GM21528 (cell line): ENCODE measurements around the gene TRIM8.
A peak's percentile ranks its signal among the peaks of the same experiment; 100 is the strongest.

ENCODE experiments used
- ATAC-seq: cut with Tn5 transposase; IDR thresholded peaks from one replicate; pipeline ENCODE4 v1.9.1; 2021; ENCODE audit warnings: mild to moderate bottlenecking, moderate library complexity; ENCODE audit not compliant: unreplicated experiment, low FRiP score

TRIM8 gene

GRCh38 chr10:102631525-102632393 lies 12.5 kb upstream of the TRIM8 start:
- ATAC-seq, result no peak

GRCh38 chr10:102632394-102633111 lies 11.7 kb upstream of the TRIM8 start:
- no peak for ATAC-seq

DNA sequence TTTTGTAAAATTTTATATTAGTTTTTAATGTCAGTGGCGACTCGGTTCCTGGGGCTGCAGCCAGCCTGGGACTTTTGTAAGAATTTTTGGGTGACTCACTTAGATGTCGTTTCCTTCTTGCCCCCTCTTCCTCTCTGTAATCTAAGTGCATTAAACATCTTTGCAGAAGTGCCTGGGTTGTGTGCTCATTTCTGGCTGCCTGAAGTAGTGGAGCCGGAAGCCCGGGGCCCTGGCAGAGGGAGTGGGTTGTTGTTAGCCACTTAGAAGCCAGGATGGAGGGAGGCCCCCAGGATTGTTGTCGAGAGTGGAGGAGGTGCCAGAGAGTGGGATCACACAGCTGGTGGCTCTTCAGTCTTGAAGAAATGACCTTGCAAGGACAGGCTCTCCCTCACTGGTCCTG lies 11.0 kb upstream of the TRIM8 start:
- ATAC-seq, result no peak

GRCh38 chr10:102633848-102634247 lies 10.4 kb upstream of the TRIM8 start:
- no peak for ATAC-seq

GRCh38 chr10:102634686-102635085 lies 9.6 kb upstream of the TRIM8 start:
- no peak for ATAC-seq

- ATAC-seq, result no peak
Observed at GRCh38 chr10:102635377-102635776, 8.9 kb upstream of the TRIM8 start.

DNA sequence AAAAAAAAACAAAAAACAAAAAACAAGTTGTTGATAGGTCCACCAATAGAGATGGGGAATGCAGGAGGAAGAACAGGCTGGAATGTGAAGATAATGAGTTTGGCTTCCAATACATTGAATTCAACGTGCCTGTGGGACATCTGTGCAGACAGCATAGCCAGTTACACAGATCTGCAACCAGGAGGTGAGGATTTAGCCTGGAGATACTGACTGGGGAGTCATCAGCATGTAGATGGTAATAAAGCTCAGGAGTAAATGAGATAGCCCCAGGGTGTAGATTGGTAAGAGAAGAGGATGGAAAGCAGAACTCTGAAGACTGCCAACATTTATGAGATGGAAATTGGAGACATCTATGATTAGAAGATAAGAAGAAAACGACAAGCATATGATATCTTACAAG lies 4.7 kb upstream of the TRIM8 start:
- ATAC-seq, result no peak

DNA sequence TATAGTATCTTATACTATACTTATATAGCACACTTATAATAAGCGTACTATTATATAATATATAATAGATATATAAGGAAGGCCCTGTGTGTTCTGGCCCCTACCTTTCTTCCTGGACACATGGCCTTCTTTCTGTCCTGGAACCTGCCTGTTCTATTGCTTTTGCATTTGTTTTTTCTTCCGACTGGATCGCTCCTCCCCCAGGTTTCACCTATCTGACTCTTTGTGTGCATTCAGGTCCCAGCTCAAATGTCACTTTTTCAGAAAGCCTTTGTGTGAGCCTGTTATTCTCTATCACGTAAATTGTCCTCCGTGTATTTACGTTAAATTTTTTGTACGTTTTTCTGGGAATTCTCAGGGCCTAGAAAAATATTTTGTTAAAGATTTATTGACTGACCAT lies 2.9 kb upstream of the TRIM8 start:
- no peak for ATAC-seq

- ATAC-seq, result peak; percentile 51
Observed at GRCh38 chr10:102641880-102642735, 2.2 kb upstream of the TRIM8 start.

GRCh38 chr10:102642736-102643335 lies 1.4 kb upstream of the TRIM8 start:
- no peak for ATAC-seq

GRCh38 chr10:102643336-102644065 lies 778 bp upstream of the TRIM8 start:
- no peak for ATAC-seq

- no peak for ATAC-seq
Observed at GRCh38 chr10:102644646-102645387, 538 bp downstream of the TRIM8 start.

- no peak for ATAC-seq
Observed at GRCh38 chr10:102645388-102645740, 1.1 kb downstream of the TRIM8 start.

DNA sequence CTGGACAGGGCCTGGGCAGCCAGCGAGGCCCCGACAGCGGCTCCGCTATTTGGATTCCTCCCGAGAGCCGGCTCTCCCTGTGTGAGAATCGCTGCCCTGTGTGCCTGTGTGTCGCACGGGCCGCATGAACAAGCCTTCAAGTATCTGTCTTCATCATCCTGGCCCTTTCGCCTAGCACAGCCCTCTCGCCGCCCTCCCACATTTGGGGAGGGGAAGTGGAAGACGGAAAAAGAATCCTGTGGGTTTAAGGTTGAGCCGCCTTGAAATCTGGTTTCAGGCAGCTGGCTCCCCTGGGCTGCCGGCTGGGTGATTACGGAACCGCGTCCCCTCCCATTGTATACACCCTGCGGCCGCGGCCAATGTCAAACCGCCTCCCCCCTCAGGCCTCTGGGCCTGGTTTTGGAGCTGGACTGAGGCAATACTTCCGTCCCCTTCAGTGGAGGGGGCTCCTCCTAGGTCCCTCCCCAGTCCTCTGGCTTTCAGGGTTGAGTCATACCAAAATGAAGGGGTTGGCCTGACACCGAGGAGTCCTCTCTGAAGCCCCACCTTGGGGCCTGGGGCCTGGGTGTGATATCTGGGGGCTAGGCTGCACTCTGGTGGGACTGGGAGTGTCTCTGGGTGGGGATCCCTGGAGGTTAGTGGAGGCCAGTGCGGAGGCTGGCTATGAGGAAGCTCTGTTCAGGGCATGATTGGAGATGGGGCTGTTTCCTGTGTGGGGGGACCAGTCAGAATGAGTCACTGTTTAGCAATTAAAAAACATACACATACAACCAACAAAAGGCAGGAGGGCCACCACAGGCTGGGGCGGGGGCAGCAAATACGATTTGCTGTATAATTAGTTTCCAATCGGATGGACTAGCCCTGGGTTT lies 1.7 kb downstream of the TRIM8 start:
- ATAC-seq, result peak; percentile 27

GRCh38 chr10:102646610-102647442 lies 2.5 kb downstream of the TRIM8 start:
- ATAC-seq, result no peak

- ATAC-seq, result no peak
Observed at GRCh38 chr10:102647443-102648268, 3.4 kb downstream of the TRIM8 start.
